ENCODE results near the gene SLC4A1AP. TPM values are rescaled to one million over a fixed set of nuclear protein-coding genes. Genes with fewer than 3 reads are reported as not detected.

Gene SLC4A1AP
- polyA plus RNA-seq, 1 of the 3 experiments (the other 2 are of a cell fraction) = 9.4 TPM

GRCh38 chr2:27672723-27673486 lies 9.2 kb downstream of the SLC4A1AP start:
- Histone ChIP-seq H3K27ac (ENCODE audit: low read depth in 2 of 2, low read length in 1 of 2) (no peak overlapping the region), H3F3A (replicated peaks; ENCODE audit: insufficient read depth) (peaks cover 3% of the 10 kb centered on the region), H3K27me3 (ENCODE audit: insufficient read depth) (no peaks in the 10 kb centered on the region), H4K20me1 (ENCODE audit: insufficient read depth) (no peaks in the 10 kb centered on the region), H3K4me3 (ENCODE audit: low read depth in 2 of 2, low read length in 1 of 2) (no peak overlapping the region), H3K79me2 (ENCODE audit: insufficient read depth) (no peaks in the 10 kb centered on the region; the same call in 1 of the 2 replicates), H3K36me3 (replicated peaks in 1 of 2; ENCODE audit: control insufficient read depth in 1 of 2, insufficient read depth in 2 of 2, low read length in 1 of 2) (peaks cover 68 to 72% of the 10 kb centered on the region in 2 experiments), H3K9me2 (no peaks in the 10 kb centered on the region), H3K9me3 (no peaks in the 10 kb centered on the region), H3K4me1 (ENCODE audit: control insufficient read depth in 1 of 2, insufficient read depth in 2 of 2, low read depth in 1 of 2, low read length in 1 of 2) (no peaks in the 10 kb centered on the region), H3K9ac (no peak overlapping the region), H3K4me2 (no peak overlapping the region), H2AFZ (ENCODE audit: low read depth) (no peak overlapping the region)
- 84% methylated on average over 5 of the region's 5 CpGs for WGBS (ENCODE audit: low lambda C conversion rate)
- ChIA-PET CTCF (interaction anchor here (1.4 to 5.3 kb wide), 2 partner anchors 10 to 265 kb away, joined by 3 to 82 read pairs; no protein-coding TSS in a partner anchor), POLR2A (no interaction called here)
- TF ChIP-seq PBX3 (IDR thresholded peaks at IDR 0.05) (no peak), RXRA (IDR thresholded peaks at IDR 0.05; ENCODE audit: borderline replicate concordance, low read depth) (no peak), MAX (IDR thresholded peaks at IDR 0.05; ENCODE audit: low read depth) (no peak), TEAD4 (IDR thresholded peaks at IDR 0.05; ENCODE audit: borderline replicate concordance, insufficient read depth) (no peak), GATA2 (CRISPR knock-in tag; IDR thresholded peaks at IDR 0.05) (no peak), JUND (IDR thresholded peaks at IDR 0.05) (no peak), USF1 (IDR thresholded peaks at IDR 0.05; ENCODE audit: borderline replicate concordance, low read depth) (no peak), FOSL2 (IDR thresholded peaks at IDR 0.05; ENCODE audit: borderline replicate concordance, low read depth) (no peak), FOXJ3 (CRISPR knock-in tag; IDR thresholded peaks at IDR 0.05) (no peak), ZBTB33 (IDR thresholded peaks at IDR 0.05; ENCODE audit: borderline replicate concordance, low read depth) (no peak)
- no peak for DNase-seq

GRCh38 chr2:27680571-27680970 lies 16.9 kb downstream of the SLC4A1AP start:
- Histone ChIP-seq H3K79me2 (ENCODE audit: insufficient read depth) (no peaks in the 10 kb centered on the region), H3F3A (replicated peaks; ENCODE audit: insufficient read depth) (peaks cover 29% of the 10 kb centered on the region), H4K20me1 (ENCODE audit: insufficient read depth) (no peaks in the 10 kb centered on the region), H3K4me3 (ENCODE audit: low read depth in 2 of 2, low read length in 1 of 2) (no peak overlapping the region), H3K27me3 (ENCODE audit: insufficient read depth) (no peaks in the 10 kb centered on the region), H2AFZ (ENCODE audit: low read depth) (no peak overlapping the region), H3K4me2 (no peak overlapping the region), H3K4me1 (ENCODE audit: control insufficient read depth in 1 of 2, insufficient read depth in 2 of 2, low read depth in 1 of 2, low read length in 1 of 2) (peaks cover 0 to 19% of the 10 kb centered on the region in 2 experiments; a peak in 2 of 4 replicates), H3K9me3 (no peaks in the 10 kb centered on the region), H3K9me2 (no peaks in the 10 kb centered on the region), H3K36me3 (replicated peaks in 1 of 2; ENCODE audit: control insufficient read depth in 1 of 2, insufficient read depth in 2 of 2, low read length in 1 of 2) (peaks cover 41 to 43% of the 10 kb centered on the region in 2 experiments), H3K27ac (ENCODE audit: low read depth in 2 of 2, low read length in 1 of 2) (peak overlapping the region in 1 of 2 experiments; percentile 93; a peak in 1 of 4 replicates), H3K9ac (no peak overlapping the region)
- whole genome bisulfite sequencing (ENCODE audit: low lambda C conversion rate) = 94% methylated on average over 2 of the region's 2 CpGs
- ChIA-PET POLR2A (interaction anchor here (1.5 kb wide), 1 partner anchor 17 kb away, joined by 3 read pairs; the partner anchor contains the start of genes SLC4A1AP and SUPT7L), CTCF (interaction anchor here (5.5 to 17.5 kb wide), 2 partner anchors 14 to 20 kb away, joined by 146 to 333 read pairs; partner anchors contain the start of genes SLC4A1AP and SUPT7L)
- TF ChIP-seq REST (IDR thresholded peaks at IDR 0.05; ENCODE audit: low read depth, low read length) (no peak), USF1 (IDR thresholded peaks at IDR 0.05; ENCODE audit: borderline replicate concordance, low read depth) (no peak), RXRA (IDR thresholded peaks at IDR 0.05; ENCODE audit: borderline replicate concordance, low read depth) (no peak), USF2 (IDR thresholded peaks at IDR 0.05; ENCODE audit: borderline replicate concordance, low read depth, low read length) (no peak), ELF1 (IDR thresholded peaks at IDR 0.05) (no peak), FOXM1 (IDR thresholded peaks at IDR 0.05; ENCODE audit: low read depth) (no peak)
- no peak for DNase-seq

All from SK-N-SH (cell line).